GM12878 (cell line): ENCODE data around the gene TTC16. TPM values are rescaled to one million over a fixed set of nuclear protein-coding genes. Genes with fewer than 3 reads are reported as not detected.

Experiments
- ATAC-seq: fragments of 200-7000 bp; cut with Tn5 transposase; 3 replicates; pipeline ENCODE4 v1.9.1; 2020; ENCODE audit warnings: mild to moderate bottlenecking, moderate library complexity
- BruUV-seq: library from RNA; stranded (reverse); fragments of 400-500 nt; replicated peaks from 2 replicates; lab custom pipeline; 2021; lab: Mats Ljungman, UMichigan
- CTCF ChIA-PET: fragments of 300-600 bp; sonication (Branson Sonifier 250); formaldehyde crosslinking; extraction: SDS; loops from one replicate; lab custom pipeline; 2021; ENCODE audit warnings: inconsistent platforms; lab: Yijun Ruan, JAX
- POLR2A ChIA-PET: fragments of 350-600 bp; formaldehyde crosslinking; extraction: SDS; loops from one replicate; lab custom pipeline; 2021; ENCODE audit warnings: inconsistent platforms; lab: Charles Lee
- RAD21 ChIA-PET: fragments of 300-600 bp; sonication (Branson Sonifier 250); formaldehyde crosslinking; loops from one replicate; lab custom pipeline; 2023; ENCODE audit warnings: antibody characterized with exemption; ENCODE audit not compliant: unreplicated experiment; lab: Charles Lee
- SMC1A ChIA-PET: fragments of 300-600 bp; sonication (Branson Sonifier 250); formaldehyde crosslinking; loops from one replicate; lab custom pipeline; 2023; ENCODE audit not compliant: unreplicated experiment, uncharacterized antibody; lab: Charles Lee
- DNase-seq: peaks from one replicate; pipeline ENCODE4 v3.0.0-alpha.2; 2011; ENCODE audit warnings: low read depth, low spot score
- FAIRE-seq: peaks from 3 replicates; lab custom pipeline; 2011; peaks lifted over from hg19 to GRCh38; lab: Jason Lieb, UNC
- H2AFZ ChIP-seq: 2 replicates; pipeline ENCODE4 v1.6.0; 2011; ENCODE audit warnings: low read depth, low read length, control low read depth; ENCODE audit not compliant: control insufficient read depth
- H3K27ac ChIP-seq: 2 replicates; pipeline ENCODE4 v1.5.1; 2011; ENCODE audit warnings: control low read depth; ENCODE audit not compliant: control insufficient read depth, insufficient read depth
- H3K27me3 ChIP-seq, 2 experiments: replicated peaks in 1 of 2; 2 replicates each; pipeline versions ENCODE4 v1.6.0 to v1.6.1; 2011; ENCODE audit warnings: low read length in 1 of 2; ENCODE audit not compliant: control insufficient read depth in 2 of 2, insufficient read depth in 2 of 2
- H3K36me3 ChIP-seq, 2 experiments: 2 replicates each; pipeline ENCODE4 v1.5.1; 2011; ENCODE audit warnings: low read length in 1 of 2; ENCODE audit not compliant: control insufficient read depth in 2 of 2, insufficient read depth in 2 of 2
- H3K4me1 ChIP-seq: 2 replicates; pipeline ENCODE4 v1.6.1; 2011; ENCODE audit warnings: mild to moderate bottlenecking, low read length, moderate library complexity, mixed read lengths; ENCODE audit not compliant: control insufficient read depth, insufficient read depth
- H3K4me2 ChIP-seq: 2 replicates; pipeline ENCODE4 v1.6.0; 2011; ENCODE audit warnings: control low read depth; ENCODE audit not compliant: control insufficient read depth, insufficient read depth
- H3K4me3 ChIP-seq: fragments of 200-600 bp; sonication (generic); 2 replicates; pipeline ENCODE4 v1.5.1; 2016
- H3K79me2 ChIP-seq: 2 replicates; pipeline ENCODE4 v1.6.0; 2011; ENCODE audit warnings: low read length; ENCODE audit not compliant: control insufficient read depth, insufficient read depth
- H3K9ac ChIP-seq: 2 replicates; pipeline ENCODE4 v1.8.0; 2011; ENCODE audit warnings: low read length, control low read depth, mixed read lengths; ENCODE audit not compliant: control insufficient read depth, insufficient read depth
- H3K9me3 ChIP-seq: replicated peaks from 3 replicates; pipeline ENCODE4 v1.5.1; 2011; ENCODE audit warnings: mild to moderate bottlenecking, low read length; ENCODE audit not compliant: control insufficient read depth, insufficient read depth
- H4K20me1 ChIP-seq: 2 replicates; pipeline ENCODE4 v1.6.0; 2011; ENCODE audit not compliant: control insufficient read depth, insufficient read depth
- CBFB ChIP-seq: IDR thresholded peaks from 2 replicates; pipeline ENCODE4 v1.6.1; 2016; ENCODE audit warnings: antibody characterized with exemption, low read depth
- CREB1 ChIP-seq: IDR thresholded peaks from 2 replicates; pipeline ENCODE4 v1.6.1; 2012; ENCODE audit warnings: low read depth, mild to moderate bottlenecking, inconsistent platforms
- EED ChIP-seq: sonication (generic); IDR thresholded peaks from 2 replicates; pipeline ENCODE4 v1.6.1; 2016; ENCODE audit warnings: antibody characterized with exemption, low read depth
- KAT2A ChIP-seq: conservative IDR thresholded peaks from 2 replicates; pipeline ENCODE4 v1.6.1; 2011; ENCODE audit warnings: low read depth, low read length; ENCODE audit not compliant: control insufficient read depth
- KLF5 ChIP-seq: fragments of 450-650 bp; IDR thresholded peaks from 2 replicates; pipeline ENCODE4 v1.6.1; 2014; ENCODE audit warnings: mild to moderate bottlenecking; ENCODE audit not compliant: partially characterized antibody
- NBN ChIP-seq: fragments of 450-650 bp; IDR thresholded peaks from 2 replicates; pipeline ENCODE4 v1.6.1; 2016
- RCOR1 ChIP-seq: conservative IDR thresholded peaks from 2 replicates; pipeline ENCODE4 v1.6.1; 2012; ENCODE audit warnings: low read depth, low read length, improper control_type of control experiment
- RUNX3 ChIP-seq: IDR thresholded peaks from 2 replicates; pipeline ENCODE4 v1.6.1; 2012; ENCODE audit warnings: low read length, inconsistent platforms
- WGBS: methylation state at CpG from one replicate; pipeline ENCODE4 v1.1.6; 2016; ENCODE audit warnings: low lambda C conversion rate; ENCODE audit not compliant: insufficient replicate concordance, insufficient coverage; ENCODE audit errors: missing lambda C conversion rate; 5-methylcytosine and 5-hydroxymethylcytosine counted together
- in situ Hi-C: fragments of 300-500 bp; cut with MboI; formaldehyde crosslinking; loops from 9 replicates; pipeline ENCODE4 v1.14.3; 2018; ENCODE audit warnings: mixed read lengths
- intact Hi-C: fragments of 100-400 bp; cut with micrococcal nuclease; formaldehyde crosslinking; loops from one replicate; pipeline ENCODE4 v1.14.2; 2022; ENCODE audit not compliant: unreplicated experiment
- polyA plus RNA-seq, 11 experiments: library from polyadenylated mRNA; depleted of rRNA in 4 of 11; unstranded in 6 of 11; stranded (reverse) in 5 of 11; fragments of >200 nt; fragmentation: Nextera tagmentation in 4 of 11; fragmentation: Illumina TruSeq in 1 of 11; extraction: Ambion mirVana in 4 of 11; extraction: Trizol in 1 of 11; gene quantifications; 1 replicate in 1 of 11; 2 replicates in 10 of 11; pipeline versions ENCODE4 v1.2.1 to v1.2.3, GENCODE V29; 2011 to 2016; ENCODE audit warnings: inconsistent platforms in 2 of 11, missing spikeins in 2 of 11, low read depth in 1 of 11
- total RNA-seq, 4 experiments: library from RNA; depleted of rRNA in 3 of 4; stranded (reverse); fragments of >200 nt in 3 of 4; fragmentation: Illumina TruSeq in 1 of 4; extraction: Trizol in 1 of 4; gene quantifications; 2 replicates each; pipeline versions ENCODE4 v1.2.1 to v1.2.3, GENCODE V29; 2013 to 2021
- TF ChIP-seq, protein P1 (sequence below): fragments of 450-650 bp; IDR thresholded peaks from 2 replicates; pipeline ENCODE4 v1.6.1; 2017; ENCODE audit warnings: borderline replicate concordance
- TF ChIP-seq, protein P2 (sequence below): IDR thresholded peaks from 2 replicates; pipeline ENCODE4 v1.6.1; 2012; ENCODE audit warnings: low read depth, low read length, improper control_type of control experiment
- TF ChIP-seq, protein P3 (sequence below): fragments of 450-650 bp; IDR thresholded peaks from 2 replicates; pipeline ENCODE4 v1.6.1; 2017; ENCODE audit warnings: antibody characterized with exemption, mild to moderate bottlenecking, moderate library complexity
- TF ChIP-seq, protein P4 (sequence below): IDR thresholded peaks from 2 replicates; pipeline ENCODE4 v1.6.1; 2011; ENCODE audit warnings: borderline replicate concordance, low read depth, mild to moderate bottlenecking, moderate library complexity, mixed read lengths, low read length; ENCODE audit not compliant: insufficient read depth; ENCODE audit errors: extremely low read length
- TF ChIP-seq, protein P5 (sequence below), 3 experiments: IDR thresholded peaks in 2 of 3; conservative IDR thresholded peaks in 1 of 3; 2 replicates each; pipeline ENCODE4 v1.5.1; 2011; ENCODE audit warnings: low read depth in 3 of 3, low read length in 3 of 3, mild to moderate bottlenecking in 3 of 3, control low read depth in 2 of 3, moderate library complexity in 2 of 3, inconsistent platforms in 1 of 3, mixed read lengths in 1 of 3; ENCODE audit not compliant: control insufficient read depth in 2 of 3, insufficient read depth in 1 of 3; ENCODE audit errors: extremely low read depth in 1 of 3

Gene TTC16
- total and polyA plus RNA-seq, 10 of the 15 experiments (the other 5 are each of a cell fraction or from before 2014, with no cell fraction given) = 0.03 TPM; not detected in 9

DNA sequence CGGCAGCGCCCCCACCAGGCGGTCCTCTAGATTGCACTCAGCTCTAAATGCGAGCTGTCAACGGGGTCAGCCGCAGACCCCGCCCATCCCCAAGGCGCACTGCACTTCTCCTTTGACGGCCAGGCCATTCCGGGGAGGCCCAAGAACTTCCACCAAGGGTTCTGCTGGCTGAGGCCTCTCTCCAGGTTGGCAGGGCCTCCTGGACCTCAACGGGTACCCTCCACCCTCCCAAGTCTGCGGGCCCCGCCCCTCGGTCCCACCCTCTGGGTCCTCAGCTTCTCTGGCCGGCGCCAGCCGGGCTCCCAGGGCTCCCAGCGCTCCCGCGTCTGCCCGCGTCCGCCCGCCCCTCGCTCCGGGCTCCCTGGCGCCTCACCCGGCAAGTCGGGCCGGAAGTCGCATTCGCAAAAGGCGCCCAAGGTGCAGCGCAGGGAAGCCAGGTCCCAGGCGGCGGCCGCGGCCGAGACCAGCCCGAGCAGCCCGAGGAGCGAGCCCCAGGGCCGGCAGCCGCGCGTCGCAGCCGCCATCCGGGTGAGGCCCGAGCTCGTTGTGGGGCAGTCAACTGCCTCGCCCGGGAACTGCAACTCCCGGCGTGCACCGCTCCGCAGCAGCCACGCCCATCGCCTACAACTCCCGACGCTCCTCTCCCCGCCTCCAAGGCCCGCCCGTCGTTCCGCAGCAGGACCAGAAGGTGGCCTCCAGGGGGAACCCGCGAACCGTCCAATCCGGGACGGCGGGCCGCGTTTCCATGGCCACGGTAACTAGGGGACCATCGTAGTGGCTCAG lies 19.1 kb downstream of the TTC16 start, which contains the start of gene TOR2A:
Gene TOR2A, minus strand, starts transcription at position 548 of the 783 bp plus-strand sequence. Its CDS starts 24 bp downstream, at position 524.
- no TSS peak for BruUV-seq
- peak within 1 kb of the TSS; percentile 71 for H3K27ac ChIP-seq
- ChIA-PET POLR2A (interaction anchor here (0.6 to 2.0 kb wide), 12 partner anchors 29 to 216 kb away, joined by 3 to 13 read pairs (median 5); partner anchors contain the start of genes CDK9 and SH2D3C), RAD21 (interaction anchor here (0.6 to 2.6 kb wide), 54 partner anchors 11 to 794 kb away, joined by 3 to 83 read pairs (median 4); partner anchors contain the start of genes CDK9, FPGS, PIP5KL1 and PTRH1), SMC1A (interaction anchor here (0.8 to 2.3 kb wide), 32 partner anchors 11 to 338 kb away, joined by 3 to 25 read pairs (median 5); partner anchors contain the start of genes CDK9, CFAP157, ENG and FPGS), CTCF (interaction anchor here (0.5 to 2.5 kb wide), 65 partner anchors 9 to 1143 kb away, joined by 3 to 79 read pairs (median 5); partner anchors contain the start of genes CDK9, ENG, FPGS and PIP5KL1)
- peak; percentile 81 for DNase-seq
- no peaks in the 10 kb centered on the region for H3K79me2 ChIP-seq
- FAIRE-seq = peak; percentile 89
- ATAC-seq = peak; percentile 98
- WGBS = under 1% methylated on average over 76 of the region's 76 CpGs
- H3K4me3 ChIP-seq = peak within 1 kb of the TSS; percentile 76
- peak within 1 kb of the TSS; percentile 100 for H3K4me2 ChIP-seq
- peaks cover 6% of the 10 kb centered on the region for H3K4me1 ChIP-seq
- peak within 1 kb of the TSS; percentile 78 for H3K9ac ChIP-seq
- no peaks in the 10 kb centered on the region for H4K20me1 ChIP-seq
- no peaks in the 10 kb centered on the region for H3K9me3 ChIP-seq
- peak within 1 kb of the TSS; percentile 94 for H2AFZ ChIP-seq
- H3K36me3 ChIP-seq = no peaks in the 10 kb centered on the region; a peak in 3 of 4 replicates
- in situ Hi-C loops = loop anchor here (5.0 kb wide), 3 partner anchors 143 to 233 kb away; no protein-coding TSS in a partner anchor
- H3K27me3 ChIP-seq = no peaks in the 10 kb centered on the region
- intact Hi-C loops = loop anchor here (1.0 to 2.0 kb wide), 6 partner anchors 42 to 231 kb away; no protein-coding TSS in a partner anchor
- TF ChIP-seq EED (no peak), CREB1 (peak; percentile 84), KLF5 (no peak), CBFB (no peak), KAT2A (no peak), RCOR1 (peak; percentile 91; the same call in 1 of the 2 replicates), NBN (peak; percentile 37), RUNX3 (peak; percentile 45)
- TF ChIP-seq, protein P1, sequence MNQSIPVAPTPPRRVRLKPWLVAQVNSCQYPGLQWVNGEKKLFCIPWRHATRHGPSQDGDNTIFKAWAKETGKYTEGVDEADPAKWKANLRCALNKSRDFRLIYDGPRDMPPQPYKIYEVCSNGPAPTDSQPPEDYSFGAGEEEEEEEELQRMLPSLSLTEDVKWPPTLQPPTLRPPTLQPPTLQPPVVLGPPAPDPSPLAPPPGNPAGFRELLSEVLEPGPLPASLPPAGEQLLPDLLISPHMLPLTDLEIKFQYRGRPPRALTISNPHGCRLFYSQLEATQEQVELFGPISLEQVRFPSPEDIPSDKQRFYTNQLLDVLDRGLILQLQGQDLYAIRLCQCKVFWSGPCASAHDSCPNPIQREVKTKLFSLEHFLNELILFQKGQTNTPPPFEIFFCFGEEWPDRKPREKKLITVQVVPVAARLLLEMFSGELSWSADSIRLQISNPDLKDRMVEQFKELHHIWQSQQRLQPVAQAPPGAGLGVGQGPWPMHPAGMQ = no peak
- TF ChIP-seq, protein P2, sequence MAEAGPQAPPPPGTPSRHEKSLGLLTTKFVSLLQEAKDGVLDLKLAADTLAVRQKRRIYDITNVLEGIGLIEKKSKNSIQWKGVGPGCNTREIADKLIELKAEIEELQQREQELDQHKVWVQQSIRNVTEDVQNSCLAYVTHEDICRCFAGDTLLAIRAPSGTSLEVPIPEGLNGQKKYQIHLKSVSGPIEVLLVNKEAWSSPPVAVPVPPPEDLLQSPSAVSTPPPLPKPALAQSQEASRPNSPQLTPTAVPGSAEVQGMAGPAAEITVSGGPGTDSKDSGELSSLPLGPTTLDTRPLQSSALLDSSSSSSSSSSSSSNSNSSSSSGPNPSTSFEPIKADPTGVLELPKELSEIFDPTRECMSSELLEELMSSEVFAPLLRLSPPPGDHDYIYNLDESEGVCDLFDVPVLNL = no peak
- TF ChIP-seq, protein P3, sequence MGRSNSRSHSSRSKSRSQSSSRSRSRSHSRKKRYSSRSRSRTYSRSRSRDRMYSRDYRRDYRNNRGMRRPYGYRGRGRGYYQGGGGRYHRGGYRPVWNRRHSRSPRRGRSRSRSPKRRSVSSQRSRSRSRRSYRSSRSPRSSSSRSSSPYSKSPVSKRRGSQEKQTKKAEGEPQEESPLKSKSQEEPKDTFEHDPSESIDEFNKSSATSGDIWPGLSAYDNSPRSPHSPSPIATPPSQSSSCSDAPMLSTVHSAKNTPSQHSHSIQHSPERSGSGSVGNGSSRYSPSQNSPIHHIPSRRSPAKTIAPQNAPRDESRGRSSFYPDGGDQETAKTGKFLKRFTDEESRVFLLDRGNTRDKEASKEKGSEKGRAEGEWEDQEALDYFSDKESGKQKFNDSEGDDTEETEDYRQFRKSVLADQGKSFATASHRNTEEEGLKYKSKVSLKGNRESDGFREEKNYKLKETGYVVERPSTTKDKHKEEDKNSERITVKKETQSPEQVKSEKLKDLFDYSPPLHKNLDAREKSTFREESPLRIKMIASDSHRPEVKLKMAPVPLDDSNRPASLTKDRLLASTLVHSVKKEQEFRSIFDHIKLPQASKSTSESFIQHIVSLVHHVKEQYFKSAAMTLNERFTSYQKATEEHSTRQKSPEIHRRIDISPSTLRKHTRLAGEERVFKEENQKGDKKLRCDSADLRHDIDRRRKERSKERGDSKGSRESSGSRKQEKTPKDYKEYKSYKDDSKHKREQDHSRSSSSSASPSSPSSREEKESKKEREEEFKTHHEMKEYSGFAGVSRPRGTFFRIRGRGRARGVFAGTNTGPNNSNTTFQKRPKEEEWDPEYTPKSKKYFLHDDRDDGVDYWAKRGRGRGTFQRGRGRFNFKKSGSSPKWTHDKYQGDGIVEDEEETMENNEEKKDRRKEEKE = no peak
- TF ChIP-seq, protein P4, sequence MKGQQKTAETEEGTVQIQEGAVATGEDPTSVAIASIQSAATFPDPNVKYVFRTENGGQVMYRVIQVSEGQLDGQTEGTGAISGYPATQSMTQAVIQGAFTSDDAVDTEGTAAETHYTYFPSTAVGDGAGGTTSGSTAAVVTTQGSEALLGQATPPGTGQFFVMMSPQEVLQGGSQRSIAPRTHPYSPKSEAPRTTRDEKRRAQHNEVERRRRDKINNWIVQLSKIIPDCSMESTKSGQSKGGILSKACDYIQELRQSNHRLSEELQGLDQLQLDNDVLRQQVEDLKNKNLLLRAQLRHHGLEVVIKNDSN = no peak
- TF ChIP-seq, protein P5, sequence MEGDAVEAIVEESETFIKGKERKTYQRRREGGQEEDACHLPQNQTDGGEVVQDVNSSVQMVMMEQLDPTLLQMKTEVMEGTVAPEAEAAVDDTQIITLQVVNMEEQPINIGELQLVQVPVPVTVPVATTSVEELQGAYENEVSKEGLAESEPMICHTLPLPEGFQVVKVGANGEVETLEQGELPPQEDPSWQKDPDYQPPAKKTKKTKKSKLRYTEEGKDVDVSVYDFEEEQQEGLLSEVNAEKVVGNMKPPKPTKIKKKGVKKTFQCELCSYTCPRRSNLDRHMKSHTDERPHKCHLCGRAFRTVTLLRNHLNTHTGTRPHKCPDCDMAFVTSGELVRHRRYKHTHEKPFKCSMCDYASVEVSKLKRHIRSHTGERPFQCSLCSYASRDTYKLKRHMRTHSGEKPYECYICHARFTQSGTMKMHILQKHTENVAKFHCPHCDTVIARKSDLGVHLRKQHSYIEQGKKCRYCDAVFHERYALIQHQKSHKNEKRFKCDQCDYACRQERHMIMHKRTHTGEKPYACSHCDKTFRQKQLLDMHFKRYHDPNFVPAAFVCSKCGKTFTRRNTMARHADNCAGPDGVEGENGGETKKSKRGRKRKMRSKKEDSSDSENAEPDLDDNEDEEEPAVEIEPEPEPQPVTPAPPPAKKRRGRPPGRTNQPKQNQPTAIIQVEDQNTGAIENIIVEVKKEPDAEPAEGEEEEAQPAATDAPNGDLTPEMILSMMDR (IDR thresholded peaks at IDR 0.05 in 2 of 3, conservative IDR thresholded peaks at IDR 0.05 in 1 of 3; ENCODE audit: control insufficient read depth in 2 of 3, extremely low read depth in 1 of 3, insufficient read depth in 1 of 3, low read depth in 3 of 3, low read length in 3 of 3) = peak; percentile 96 to 99 (median 96)
